ENCODE results near the gene NARF.
"Not testable (repeated sequence)": the region's sequence is repeated elsewhere in the genome, so short reads cannot be mapped to it uniquely, and the experiment has no call there.

NARF gene

DNA sequence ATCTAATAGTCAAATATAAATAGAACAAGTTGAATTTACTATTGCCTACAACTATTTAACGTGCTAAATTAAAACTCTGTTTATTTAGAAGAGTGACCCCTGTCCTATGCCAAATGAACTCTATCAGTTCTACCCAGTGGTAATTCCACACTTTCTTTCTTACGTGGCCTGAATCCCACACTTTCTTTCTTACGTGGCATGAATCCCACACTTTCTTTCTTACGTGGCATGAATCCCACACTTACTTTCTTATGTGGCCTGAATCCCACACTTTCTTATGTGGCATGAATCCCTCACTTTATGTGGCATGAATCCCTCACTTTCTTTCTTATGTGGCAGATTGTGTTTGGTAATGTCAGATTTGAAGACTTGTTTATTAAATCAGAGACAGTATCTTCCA lies 67.2 kb downstream of the NARF start:
- TF ChIP-seq POLR2AphosphoS5 (IDR thresholded peaks at IDR 0.05; ENCODE audit: low read depth, low read length) (no peak), PAX5 (IDR thresholded peaks at IDR 0.05; ENCODE audit: insufficient read depth, low read length, severe bottlenecking) (no peak), POU2F2 (IDR thresholded peaks at IDR 0.05; ENCODE audit: low read depth, low read length) (no peak), TAF1 (IDR thresholded peaks at IDR 0.05; ENCODE audit: low read depth, low read length) (no peak), POLR2A (IDR thresholded peaks at IDR 0.05; ENCODE audit: low read depth, low read length) (no peak), SPI1 (IDR thresholded peaks at IDR 0.05; ENCODE audit: low read depth, low read length) (no peak)
- FAIRE-seq, result no peak
- DNase-seq (ENCODE audit: insufficient read length, low spot score), result no peak

DNA sequence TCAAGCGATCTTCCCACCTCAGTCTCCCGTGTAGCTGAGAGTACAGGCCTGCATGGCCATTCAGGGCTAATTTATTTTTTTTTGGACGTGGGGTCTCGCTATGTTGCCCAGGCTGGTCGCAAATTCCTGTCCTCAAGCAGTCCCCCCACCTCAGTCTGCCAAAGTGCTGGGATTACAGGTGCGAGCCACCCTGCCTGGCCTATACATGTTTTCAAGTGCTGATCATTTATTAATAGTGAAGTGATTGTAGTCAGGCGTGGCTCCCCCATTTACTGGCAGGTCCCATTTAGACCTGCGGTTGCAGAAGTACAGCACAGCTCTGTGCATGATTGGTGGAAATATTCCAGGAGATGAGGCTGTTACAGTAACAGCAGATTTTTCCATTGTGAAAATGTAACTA lies 69.4 kb downstream of the NARF start:
- FAIRE-seq (no peak), DNase-seq (ENCODE audit: insufficient read length, low spot score) (no peak)
- TF ChIP-seq POU2F2 (IDR thresholded peaks at IDR 0.05; ENCODE audit: low read depth, low read length) (no peak), PAX5 (IDR thresholded peaks at IDR 0.05; ENCODE audit: insufficient read depth, low read length, severe bottlenecking) (no peak), POLR2AphosphoS5 (IDR thresholded peaks at IDR 0.05; ENCODE audit: low read depth, low read length) (no peak), SPI1 (IDR thresholded peaks at IDR 0.05; ENCODE audit: low read depth, low read length) (no peak), POLR2A (IDR thresholded peaks at IDR 0.05; ENCODE audit: low read depth, low read length) (no peak)

DNA sequence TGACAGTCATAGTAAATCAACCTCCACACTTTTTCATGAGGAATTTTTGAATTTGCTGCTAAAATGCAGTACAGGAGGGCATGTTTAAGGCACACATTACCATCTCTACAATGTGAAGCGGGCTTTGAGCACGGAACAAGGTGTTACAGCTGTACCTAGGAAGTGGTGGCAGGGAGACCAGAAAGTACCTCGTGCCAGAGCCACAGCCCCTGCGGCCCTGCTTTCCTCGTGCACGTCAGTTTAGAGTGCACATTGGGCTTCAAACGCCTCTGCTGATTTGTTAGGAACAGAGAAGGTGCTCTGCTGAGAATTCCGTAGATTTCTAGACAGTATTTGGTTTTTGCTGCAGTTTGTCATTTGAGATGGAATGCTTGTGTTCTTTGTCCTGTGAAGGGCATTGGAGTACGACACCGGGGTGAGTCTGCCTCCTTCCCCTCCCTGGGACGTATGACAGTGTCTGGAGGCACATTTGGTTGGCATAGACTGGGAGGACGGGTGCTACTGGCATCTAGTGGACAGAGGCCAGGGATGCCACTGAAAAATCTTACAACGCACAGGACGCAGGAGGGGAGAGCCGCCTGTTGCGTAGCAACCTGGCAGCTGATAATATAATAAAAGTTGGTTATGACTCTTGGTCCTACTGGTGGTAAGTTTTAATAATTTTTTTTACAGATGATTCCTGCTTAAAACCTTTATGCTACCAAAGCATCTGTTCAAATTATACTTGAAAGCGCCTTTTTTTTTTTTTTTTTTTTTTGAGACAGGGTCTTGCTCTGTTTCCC lies 70.1 kb downstream of the NARF start:
- TF ChIP-seq SPI1 (IDR thresholded peaks at IDR 0.05; ENCODE audit: low read depth, low read length) (no peak), TAF1 (IDR thresholded peaks at IDR 0.05; ENCODE audit: low read depth, low read length) (no peak)
- FAIRE-seq (no peak), DNase-seq (ENCODE audit: insufficient read length, low spot score) (no peak)

DNA sequence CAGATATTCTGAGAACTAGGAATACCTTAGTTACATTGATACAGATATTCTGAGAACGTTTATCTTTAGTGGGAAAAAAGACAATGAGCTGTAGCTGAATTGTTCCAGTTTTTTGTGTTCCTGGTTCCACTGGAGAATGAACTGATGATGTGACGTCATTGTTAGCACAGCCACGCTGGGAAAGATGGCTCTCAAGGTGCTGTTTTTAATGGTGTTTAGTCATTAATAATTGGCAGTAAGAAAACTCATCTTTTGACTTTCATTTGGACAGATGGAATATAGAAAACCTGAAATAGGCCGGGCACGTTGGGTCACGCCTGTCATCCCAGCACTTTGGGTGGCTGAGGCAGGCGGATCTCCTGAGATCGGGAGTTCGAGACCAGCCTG lies 71.4 kb downstream of the NARF start:
- FAIRE-seq, result no peak
- no peak for TF ChIP-seq POU2F2 (IDR thresholded peaks at IDR 0.05; ENCODE audit: low read depth, low read length)
- TF ChIP-seq POLR2AphosphoS5 (IDR thresholded peaks at IDR 0.05; ENCODE audit: low read depth, low read length), result no peak
- TF ChIP-seq PAX5 (IDR thresholded peaks at IDR 0.05; ENCODE audit: insufficient read depth, low read length, severe bottlenecking), result no peak
- TF ChIP-seq TAF1 (IDR thresholded peaks at IDR 0.05; ENCODE audit: low read depth, low read length), result no peak
- no peak for TF ChIP-seq POLR2A (IDR thresholded peaks at IDR 0.05; ENCODE audit: low read depth, low read length)
- TF ChIP-seq SPI1 (IDR thresholded peaks at IDR 0.05; ENCODE audit: low read depth, low read length), result no peak
- no peak for DNase-seq (ENCODE audit: insufficient read length, low spot score)

DNA sequence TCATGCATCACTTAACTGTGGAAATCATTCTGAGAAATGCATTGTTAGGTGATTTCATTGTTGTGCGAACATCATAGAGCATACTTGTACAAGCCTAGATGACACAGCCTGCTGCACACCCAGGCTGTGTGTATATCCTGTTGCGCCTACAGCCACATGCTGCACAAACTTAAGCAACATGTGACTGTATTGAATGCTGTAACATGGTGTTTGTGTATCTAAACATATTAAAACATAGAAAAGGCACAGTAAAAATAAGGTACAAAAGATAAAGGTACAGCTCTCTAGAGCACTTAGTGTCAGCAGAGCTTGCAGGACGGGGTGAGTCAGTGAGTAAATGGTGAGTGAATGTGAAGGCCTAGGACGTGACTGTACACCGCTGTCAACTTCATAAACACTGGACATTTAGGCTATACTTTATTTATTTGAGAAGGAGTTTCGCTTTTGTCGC lies 72.9 kb downstream of the NARF start:
- FAIRE-seq (peak; percentile 28), DNase-seq (ENCODE audit: insufficient read length, low spot score) (no peak)
- TF ChIP-seq SPI1 (IDR thresholded peaks at IDR 0.05; ENCODE audit: low read depth, low read length) (no peak), PAX5 (IDR thresholded peaks at IDR 0.05; ENCODE audit: insufficient read depth, low read length, severe bottlenecking) (no peak), TAF1 (IDR thresholded peaks at IDR 0.05; ENCODE audit: low read depth, low read length) (no peak), POU2F2 (IDR thresholded peaks at IDR 0.05; ENCODE audit: low read depth, low read length) (no peak), POLR2AphosphoS5 (IDR thresholded peaks at IDR 0.05; ENCODE audit: low read depth, low read length) (no peak), POLR2A (IDR thresholded peaks at IDR 0.05; ENCODE audit: low read depth, low read length) (no peak)

DNA sequence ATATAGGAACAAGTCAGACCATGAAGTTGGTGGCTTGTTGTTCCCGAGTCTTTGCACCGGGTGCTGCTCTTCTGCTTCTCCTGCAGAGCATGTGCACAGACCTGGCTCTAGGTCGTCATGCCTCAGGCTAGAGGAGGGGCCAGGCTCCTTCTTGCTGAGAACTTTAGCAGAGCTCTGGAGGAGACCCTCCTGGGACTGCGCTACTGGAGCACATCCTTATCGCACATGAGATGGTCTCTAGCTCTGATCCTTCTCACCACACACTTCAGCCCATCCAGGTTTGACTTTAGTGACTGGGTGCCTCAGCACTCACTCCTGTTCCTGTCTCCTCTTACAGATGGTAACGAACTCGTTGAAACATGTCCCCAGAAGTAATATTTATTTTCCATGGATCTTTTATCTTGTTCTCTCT lies 75.9 kb downstream of the NARF start:
- no peak for TF ChIP-seq POLR2A (IDR thresholded peaks at IDR 0.05; ENCODE audit: low read depth, low read length)
- no peak for TF ChIP-seq POU2F2 (IDR thresholded peaks at IDR 0.05; ENCODE audit: low read depth, low read length)
- no peak for TF ChIP-seq PAX5 (IDR thresholded peaks at IDR 0.05; ENCODE audit: insufficient read depth, low read length, severe bottlenecking)
- TF ChIP-seq POLR2AphosphoS5 (IDR thresholded peaks at IDR 0.05; ENCODE audit: low read depth, low read length), result no peak
- no peak for TF ChIP-seq SPI1 (IDR thresholded peaks at IDR 0.05; ENCODE audit: low read depth, low read length)
- no peak for TF ChIP-seq TAF1 (IDR thresholded peaks at IDR 0.05; ENCODE audit: low read depth, low read length)
- no peak for DNase-seq (ENCODE audit: insufficient read length, low spot score)
- no peak for FAIRE-seq

DNA sequence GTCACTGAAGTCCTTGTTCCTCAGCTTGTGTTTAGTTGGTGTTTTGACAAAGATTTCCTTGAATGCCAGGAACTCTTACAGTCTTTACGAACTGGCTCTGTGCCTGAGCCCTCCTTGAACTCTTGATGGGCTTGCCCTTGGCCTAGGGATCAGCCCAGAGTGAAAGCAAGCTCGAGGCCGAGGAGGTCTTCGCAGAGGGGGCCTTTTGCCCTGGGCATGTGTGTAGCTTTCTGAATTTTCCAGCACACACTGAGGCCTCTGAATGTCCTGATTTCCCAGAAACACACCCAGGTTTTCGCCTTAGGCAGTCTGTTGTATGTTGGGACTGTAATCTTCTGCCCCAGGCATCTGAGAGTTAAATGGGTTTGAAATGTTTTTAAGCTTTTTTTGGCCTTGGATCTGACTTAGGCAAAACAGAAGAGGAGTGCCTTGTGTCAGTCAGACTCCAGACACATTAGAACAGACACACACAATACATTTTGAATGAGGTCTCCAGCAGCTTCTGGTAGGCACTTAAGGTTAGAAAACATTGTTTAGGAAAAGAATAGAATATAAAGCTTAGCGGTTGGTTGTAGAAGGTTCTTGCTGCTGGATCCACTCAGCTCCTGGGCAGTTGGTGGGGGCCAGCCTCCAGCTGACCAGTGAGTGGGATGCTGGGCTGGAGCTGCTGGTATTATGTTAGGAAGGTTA lies 78.1 kb downstream of the NARF start:
- no peak for FAIRE-seq
- no peak for TF ChIP-seq SPI1 (IDR thresholded peaks at IDR 0.05; ENCODE audit: low read depth, low read length)
- TF ChIP-seq TAF1 (IDR thresholded peaks at IDR 0.05; ENCODE audit: low read depth, low read length), result no peak
- TF ChIP-seq POLR2A (IDR thresholded peaks at IDR 0.05; ENCODE audit: low read depth, low read length), result no peak
- no peak for TF ChIP-seq POU2F2 (IDR thresholded peaks at IDR 0.05; ENCODE audit: low read depth, low read length)
- no peak for TF ChIP-seq PAX5 (IDR thresholded peaks at IDR 0.05; ENCODE audit: insufficient read depth, low read length, severe bottlenecking)
- no peak for TF ChIP-seq POLR2AphosphoS5 (IDR thresholded peaks at IDR 0.05; ENCODE audit: low read depth, low read length)
- no peak for DNase-seq (ENCODE audit: insufficient read length, low spot score)

DNA sequence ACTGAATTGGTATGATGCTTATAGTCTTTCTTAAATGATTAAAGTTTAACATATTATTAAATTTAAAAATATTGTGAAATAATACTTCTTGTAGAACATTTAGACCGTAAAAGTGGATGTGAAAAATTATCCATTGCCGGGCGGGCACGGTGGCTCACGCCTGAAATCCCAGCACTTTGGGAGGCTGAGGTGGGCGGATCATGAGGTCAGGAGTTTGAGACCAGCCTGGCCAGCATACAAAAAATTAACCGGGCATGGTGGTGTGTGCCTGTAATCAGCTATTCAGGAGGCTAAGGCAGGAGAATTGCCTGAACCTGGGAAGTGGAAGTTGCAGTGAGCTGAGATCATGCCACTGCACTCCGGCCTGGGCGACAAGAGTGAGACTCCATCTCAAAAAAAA lies 78.7 kb downstream of the NARF start:
- DNase-seq (ENCODE audit: insufficient read length, low spot score); FAIRE-seq: not testable (repeated sequence)

DNA sequence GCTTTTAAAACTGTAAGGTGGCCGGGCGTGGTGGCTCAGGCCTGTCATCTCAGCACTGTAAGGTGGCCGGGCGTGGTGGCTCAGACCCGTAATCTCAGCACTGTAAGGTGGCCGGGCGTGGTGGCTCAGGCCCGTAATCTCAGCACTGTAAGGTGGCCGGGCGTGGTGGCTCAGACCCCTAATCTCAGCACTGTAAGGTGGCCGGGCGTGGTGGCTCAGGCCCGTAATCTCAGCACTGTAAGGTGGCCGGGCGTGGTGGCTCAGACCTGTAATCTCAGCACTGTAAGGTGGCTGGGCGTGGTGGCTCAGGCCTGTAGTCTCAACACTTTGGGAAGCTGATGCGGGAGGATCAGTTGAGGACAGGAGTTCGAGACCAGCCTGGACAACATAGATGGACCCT lies 80.5 kb downstream of the NARF start:
- DNase-seq (ENCODE audit: insufficient read length, low spot score); FAIRE-seq: not testable (repeated sequence)

Data from GM12891 (cell line).